Left cardiac atrium (tissue), 4 donors: ENCODE data around the gene SLC52A3. TPM values are rescaled to one million over a fixed set of nuclear protein-coding genes. Genes with fewer than 3 reads are reported as not detected.
"Not testable (repeated sequence)": the region's sequence is repeated elsewhere in the genome, so short reads cannot be mapped to it uniquely, and the experiment has no call there.

Experiments used
- ATAC-seq, 2 donors: fragments of 200-7000 bp; cut with Tn5 transposase; one replicate each; pipeline ENCODE4 v1.9.1; 2020; ENCODE audit warnings: mild to moderate bottlenecking in 2 of 2, moderate library complexity in 2 of 2
- DNase-seq: peaks from one replicate; pipeline ENCODE4 v3.0.0-alpha.2; 2020
- intact Hi-C, 2 donors: fragments of 100-400 bp; cut with DNase I; formaldehyde crosslinking; loops; one replicate each; pipeline versions ENCODE4 v1.14.1 to v1.15.1; 2022 to 2023
- long read RNA-seq: library from polyadenylated mRNA; unstranded; transcript quantifications from one replicate; pipeline ENCODE4 v2.0.0, GENCODE V29; 2021
- total RNA-seq, 2 donors: library from RNA; stranded (reverse); fragmentation: NEBNext Ultra II Directional; extraction: Animal tissue kit (Norgen Biotek cat#: 25700); gene quantifications; one replicate each; pipeline ENCODE4 v1.2.1, GENCODE V29; 2021
- donor health status: DM: no; HTN: yes; CAD: no.
- donor health status: DM: no; HTN: yes; CAD: no; lungs with severe emphysema.
- donor health status: DM: yes; HTN: yes; CAD: no.
- donor health status: Dilated cardiomyopathy.

SLC52A3 gene
- total RNA-seq, result 1 to 10 TPM; 1.7 to 3.6 TPM
- long read RNA-seq, partial matches to known transcripts, result 2 of 6 reads
- long read RNA-seq, other reads (novel, unspliced or antisense), result 1 of 6 reads

GRCh38 chr20:768426-768978 is at the start of gene SLC52A3:
TSS of gene SLC52A3 (minus strand) at chr20:768500. CDS start at chr20:765774, 2,726 bp downstream.
- DNase-seq, result no peak

GRCh38 chr20:815914-816606 is 47.8 kb upstream of the SLC52A3 start:
- intact Hi-C loops, result loop anchor here (1.0 to 10.0 kb wide), 4 partner anchors 140 to 399 kb away; no protein-coding TSS in a partner anchor
- ATAC-seq (peak; percentile 57 to 66), DNase-seq (peak; percentile 65)

More at GRCh38 chr20:768426-768978, at the start of gene SLC52A3:
- intact Hi-C loops, result no loop called here
- peak; percentile 44 to 53 for ATAC-seq

GRCh38 chr20:815226-815625 is 46.9 kb upstream of the SLC52A3 start:
- ATAC-seq, result no peak
- intact Hi-C loops, result loop anchor here (5.0 to 10.0 kb wide), 2 partner anchors 292 to 400 kb away; no protein-coding TSS in a partner anchor

GRCh38 chr20:813390-813789 is 45.1 kb upstream of the SLC52A3 start:
- intact Hi-C loops, result loop anchor here (10.0 kb wide), 1 partner anchor 401 kb away; no protein-coding TSS in a partner anchor
- ATAC-seq (no peak), DNase-seq (no peak)

More at GRCh38 chr20:815226-815625, 46.9 kb upstream of the SLC52A3 start:
- no peak for DNase-seq

GRCh38 chr20:812435-812814 is 44.1 kb upstream of the SLC52A3 start:
- intact Hi-C loops, result loop anchor here (10.0 kb wide), 1 partner anchor 402 kb away; no protein-coding TSS in a partner anchor
- not testable (repeated sequence) for DNase-seq, ATAC-seq

GRCh38 chr20:811776-812434 is 43.6 kb upstream of the SLC52A3 start:
- DNase-seq, ATAC-seq: not testable (repeated sequence)
- intact Hi-C loops, result loop anchor here (10.0 kb wide), 1 partner anchor 403 kb away; no protein-coding TSS in a partner anchor

- ATAC-seq (no peak), DNase-seq (no peak)
- intact Hi-C loops, result no loop called here
Observed at GRCh38 chr20:805713-806112, 37.4 kb upstream of the SLC52A3 start.

- intact Hi-C loops, result no loop called here
- ATAC-seq (no peak), DNase-seq (no peak)
Observed at GRCh38 chr20:801678-802077, 33.4 kb upstream of the SLC52A3 start.

GRCh38 chr20:800026-800425 is 31.7 kb upstream of the SLC52A3 start:
- DNase-seq, intact Hi-C loops, ATAC-seq: not testable (repeated sequence)

- ATAC-seq, intact Hi-C loops: not testable (repeated sequence)
Observed at GRCh38 chr20:798746-799145, 30.4 kb upstream of the SLC52A3 start.

GRCh38 chr20:796921-797320 is 28.6 kb upstream of the SLC52A3 start:
- intact Hi-C loops, result no loop called here
- DNase-seq (no peak), ATAC-seq (no peak)

More at GRCh38 chr20:798746-799145, 30.4 kb upstream of the SLC52A3 start:
- not testable (repeated sequence) for DNase-seq

- intact Hi-C loops, result no loop called here
- ATAC-seq, result no peak
- no peak for DNase-seq
Observed at GRCh38 chr20:792248-792647, 23.9 kb upstream of the SLC52A3 start.

- ATAC-seq (no peak), DNase-seq (no peak)
- intact Hi-C loops, result no loop called here
Observed at GRCh38 chr20:791056-791455, 22.8 kb upstream of the SLC52A3 start.

GRCh38 chr20:787825-788224 is 19.5 kb upstream of the SLC52A3 start:
- ATAC-seq (no peak), DNase-seq (no peak)
- intact Hi-C loops, result no loop called here

GRCh38 chr20:779771-780170 is 11.5 kb upstream of the SLC52A3 start:
- no peak for DNase-seq
- intact Hi-C loops, result no loop called here
- no peak for ATAC-seq

- intact Hi-C loops, result no loop called here
- ATAC-seq, result peak in 1 of 2 donors; percentile 5
- no peak for DNase-seq
Observed at GRCh38 chr20:776165-776564, 7.9 kb upstream of the SLC52A3 start.

GRCh38 chr20:775679-776135 is 7.4 kb upstream of the SLC52A3 start:
- intact Hi-C loops, result no loop called here
- DNase-seq, result no peak
- peak; percentile 24 to 27 for ATAC-seq

GRCh38 chr20:774660-775057 is 6.4 kb upstream of the SLC52A3 start:
- DNase-seq (no peak), ATAC-seq (no peak)
- intact Hi-C loops, result no loop called here

- intact Hi-C loops, result no loop called here
- DNase-seq, result no peak
- ATAC-seq, result no peak
Observed at GRCh38 chr20:774016-774659, 5.8 kb upstream of the SLC52A3 start.
